Astrocyte (in vitro differentiated cells and primary cell): ENCODE results near the gene LHPP. TPM values are rescaled to one million over a fixed set of nuclear protein-coding genes. Genes with fewer than 3 reads are reported as not detected.
A peak's percentile ranks its signal among the peaks of the same experiment; 100 is the strongest.

Experiments
- DNase-seq: peaks from one replicate; pipeline ENCODE4 v3.0.0-alpha.2; 2010; ENCODE audit warnings: low read depth
- FAIRE-seq: peaks from 2 replicates; lab custom pipeline; 2011; peaks lifted over from hg19 to GRCh38; lab: Jason Lieb, UNC
- H2AFZ ChIP-seq: 2 replicates; pipeline ENCODE4 v1.6.0; 2012; ENCODE audit warnings: low read depth, low read length, inconsistent platforms
- H3K27ac ChIP-seq: 2 replicates; pipeline ENCODE4 v1.5.1; 2011; ENCODE audit warnings: low read depth, low read length, inconsistent platforms
- H3K27me3 ChIP-seq: 2 replicates; pipeline ENCODE4 v1.6.0; 2011; ENCODE audit warnings: low read length, inconsistent platforms; ENCODE audit not compliant: insufficient read depth
- H3K36me3 ChIP-seq: 2 replicates; pipeline ENCODE4 v1.5.1; 2011; ENCODE audit warnings: low read length, inconsistent platforms; ENCODE audit not compliant: insufficient read depth
- H3K4me1 ChIP-seq: 2 replicates; pipeline ENCODE4 v1.5.1; 2011; ENCODE audit warnings: low read length, inconsistent platforms; ENCODE audit not compliant: insufficient read depth
- H3K4me2 ChIP-seq: 2 replicates; pipeline ENCODE4 v1.6.0; 2012; ENCODE audit warnings: low read length, inconsistent platforms
- H3K4me3 ChIP-seq: 2 replicates; pipeline ENCODE4 v1.5.1; 2011; ENCODE audit warnings: low read depth, mild to moderate bottlenecking, low read length, inconsistent platforms; ENCODE audit not compliant: insufficient read depth
- H3K79me2 ChIP-seq: 2 replicates; pipeline ENCODE4 v1.6.0; 2012; ENCODE audit warnings: mild to moderate bottlenecking, low read length, inconsistent platforms; ENCODE audit not compliant: insufficient read depth
- H3K9ac ChIP-seq: 2 replicates; pipeline ENCODE4 v1.6.0; 2012; ENCODE audit warnings: mild to moderate bottlenecking, low read length, inconsistent platforms
- H3K9me3 ChIP-seq: 2 replicates; pipeline ENCODE4 v1.5.1; 2012; ENCODE audit warnings: low read depth, mild to moderate bottlenecking, low read length, inconsistent platforms; ENCODE audit not compliant: insufficient read depth
- H4K20me1 ChIP-seq: 2 replicates; pipeline ENCODE4 v1.6.0; 2012; ENCODE audit warnings: low read length, inconsistent platforms; ENCODE audit not compliant: insufficient read depth
- H3K27ac Mint-ChIP-seq: one replicate; pipeline ENCODE4 v1.8.0; 2021; ENCODE audit warnings: mild to moderate bottlenecking, mixed read lengths; ENCODE audit not compliant: unreplicated experiment
- H3K27me3 Mint-ChIP-seq: one replicate; pipeline ENCODE4 v1.8.0; 2021; ENCODE audit warnings: low read depth, mixed read lengths; ENCODE audit not compliant: unreplicated experiment
- H3K36me3 Mint-ChIP-seq: one replicate; pipeline ENCODE4 v1.8.0; 2021; ENCODE audit warnings: low read depth, mixed read lengths; ENCODE audit not compliant: unreplicated experiment
- H3K4me1 Mint-ChIP-seq: one replicate; pipeline ENCODE4 v1.8.0; 2021; ENCODE audit warnings: low read depth, mixed read lengths; ENCODE audit not compliant: unreplicated experiment
- H3K4me3 Mint-ChIP-seq: one replicate; pipeline ENCODE4 v1.8.0; 2021; ENCODE audit warnings: mild to moderate bottlenecking, moderate library complexity, mixed read lengths; ENCODE audit not compliant: unreplicated experiment
- H3K9me3 Mint-ChIP-seq: one replicate; pipeline ENCODE4 v1.8.0; 2021; ENCODE audit warnings: mild to moderate bottlenecking, mixed read lengths; ENCODE audit not compliant: unreplicated experiment
- EZH2 ChIP-seq: IDR thresholded peaks from 2 replicates; pipeline ENCODE4 v1.6.1; 2012; ENCODE audit warnings: mild to moderate bottlenecking, low read length, inconsistent platforms; ENCODE audit not compliant: insufficient read depth
- total RNA-seq: library from RNA; stranded (reverse); gene quantifications from 2 replicates; pipeline ENCODE4 v1.2.1, GENCODE V29; 2021
- TF ChIP-seq, protein P1 (sequence below): IDR thresholded peaks from 2 replicates; pipeline ENCODE4 v1.5.1; 2011; ENCODE audit warnings: low read depth, mild to moderate bottlenecking, inconsistent platforms, low read length, moderate library complexity; ENCODE audit not compliant: insufficient read depth

LHPP gene
- total RNA-seq, 1 donor from 2014 or later = 6.9 TPM

DNA sequence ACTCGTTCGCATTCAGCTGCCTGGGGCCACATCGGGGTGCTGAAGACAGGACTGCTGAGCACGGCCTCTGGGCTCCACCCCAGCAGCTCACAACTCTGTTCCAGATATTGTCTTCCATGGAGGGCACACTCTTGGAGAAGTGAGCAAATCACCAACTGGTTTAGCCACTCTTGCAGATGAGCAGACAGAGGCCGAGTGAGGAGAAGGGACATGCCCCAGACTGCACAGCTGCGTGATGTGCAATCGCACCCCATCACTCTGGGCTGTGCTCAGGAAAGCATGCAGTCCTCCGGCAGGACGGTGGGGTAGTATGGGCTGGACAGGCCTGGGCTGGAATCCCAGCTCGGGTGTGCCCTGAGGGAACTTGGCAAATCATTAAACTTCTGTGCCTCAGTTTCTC is 170.9 kb downstream of the LHPP start:
- H3K4me3 ChIP-seq = no peak overlapping the region
- H3K36me3 ChIP-seq = no peaks in the 10 kb centered on the region
- H3K4me1 ChIP-seq = no peaks in the 10 kb centered on the region
- no peaks in the 10 kb centered on the region for H3K79me2 ChIP-seq
- H3K27ac ChIP-seq = no peak overlapping the region
- H3K9me3 ChIP-seq = no peaks in the 10 kb centered on the region
- no peak overlapping the region for H3K4me2 ChIP-seq
- peaks cover 2% of the 10 kb centered on the region for H3K27me3 Mint-ChIP-seq
- no peaks in the 10 kb centered on the region for H3K27me3 ChIP-seq
- no peaks in the 10 kb centered on the region for H3K4me1 Mint-ChIP-seq
- H2AFZ ChIP-seq = no peak overlapping the region
- H3K9ac ChIP-seq = no peak overlapping the region
- FAIRE-seq (no peak), DNase-seq (no peak)
- H3K4me3 Mint-ChIP-seq = no peak overlapping the region
- peaks cover 13% of the 10 kb centered on the region for H3K36me3 Mint-ChIP-seq
- TF ChIP-seq, protein P1, sequence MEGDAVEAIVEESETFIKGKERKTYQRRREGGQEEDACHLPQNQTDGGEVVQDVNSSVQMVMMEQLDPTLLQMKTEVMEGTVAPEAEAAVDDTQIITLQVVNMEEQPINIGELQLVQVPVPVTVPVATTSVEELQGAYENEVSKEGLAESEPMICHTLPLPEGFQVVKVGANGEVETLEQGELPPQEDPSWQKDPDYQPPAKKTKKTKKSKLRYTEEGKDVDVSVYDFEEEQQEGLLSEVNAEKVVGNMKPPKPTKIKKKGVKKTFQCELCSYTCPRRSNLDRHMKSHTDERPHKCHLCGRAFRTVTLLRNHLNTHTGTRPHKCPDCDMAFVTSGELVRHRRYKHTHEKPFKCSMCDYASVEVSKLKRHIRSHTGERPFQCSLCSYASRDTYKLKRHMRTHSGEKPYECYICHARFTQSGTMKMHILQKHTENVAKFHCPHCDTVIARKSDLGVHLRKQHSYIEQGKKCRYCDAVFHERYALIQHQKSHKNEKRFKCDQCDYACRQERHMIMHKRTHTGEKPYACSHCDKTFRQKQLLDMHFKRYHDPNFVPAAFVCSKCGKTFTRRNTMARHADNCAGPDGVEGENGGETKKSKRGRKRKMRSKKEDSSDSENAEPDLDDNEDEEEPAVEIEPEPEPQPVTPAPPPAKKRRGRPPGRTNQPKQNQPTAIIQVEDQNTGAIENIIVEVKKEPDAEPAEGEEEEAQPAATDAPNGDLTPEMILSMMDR = no peak
- H3K9me3 Mint-ChIP-seq = no peaks in the 10 kb centered on the region
- H4K20me1 ChIP-seq = peaks cover 50% of the 10 kb centered on the region
- H3K27ac Mint-ChIP-seq = no peak overlapping the region

DNA sequence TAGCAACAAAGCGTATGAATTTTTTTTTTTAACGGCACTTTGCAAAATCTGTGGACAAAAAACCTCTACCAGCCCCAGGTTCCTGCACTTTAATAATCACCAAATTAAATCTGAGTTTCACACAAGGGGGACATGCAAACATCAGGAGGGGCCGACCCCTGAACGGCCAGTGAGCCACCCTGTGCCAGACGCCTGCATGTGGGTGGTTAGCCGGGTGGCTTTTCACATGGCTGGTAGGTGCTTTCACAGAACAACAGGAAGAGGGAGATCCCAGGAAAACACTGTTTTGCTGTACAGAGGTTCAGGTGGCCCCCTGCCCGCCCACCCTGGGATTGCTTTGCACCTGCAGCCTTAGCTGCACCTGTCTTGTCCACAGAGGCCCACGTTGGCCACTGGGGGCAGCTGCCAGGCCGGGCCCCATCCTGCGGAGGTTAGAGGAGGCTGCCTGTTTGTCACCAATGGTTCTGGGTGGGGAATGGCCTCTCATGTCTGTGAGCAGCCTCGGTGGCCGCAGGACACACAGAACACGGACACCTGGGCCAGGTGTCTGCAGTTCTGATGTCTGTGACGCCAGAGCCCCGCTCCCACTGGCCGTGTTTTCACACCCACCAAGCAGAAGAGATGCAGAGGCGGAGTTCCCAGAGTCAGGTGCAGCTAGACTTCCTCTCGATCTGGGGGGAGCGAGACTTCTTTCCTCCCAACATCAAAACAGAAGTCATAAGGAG is 174.8 kb downstream of the LHPP start:
- H3K4me2 ChIP-seq = no peak overlapping the region
- no peak for DNase-seq
- H3K36me3 ChIP-seq = no peaks in the 10 kb centered on the region
- Mint-ChIP-seq H3K27me3 (no peaks in the 10 kb centered on the region), H3K27ac (no peak overlapping the region), H3K36me3 (peaks cover 15% of the 10 kb centered on the region), H3K4me1 (peaks cover 10% of the 10 kb centered on the region), H3K4me3 (no peak overlapping the region), H3K9me3 (no peaks in the 10 kb centered on the region)
- H4K20me1 ChIP-seq = peaks cover 48% of the 10 kb centered on the region
- H3K9me3 ChIP-seq = no peaks in the 10 kb centered on the region
- H3K4me1 ChIP-seq = peaks cover 6% of the 10 kb centered on the region
- no peak for TF ChIP-seq EZH2
- TF ChIP-seq, protein P1 = no peak
- no peak for FAIRE-seq
- H3K27ac ChIP-seq = no peak overlapping the region
- no peak overlapping the region for H3K4me3 ChIP-seq
- no peak overlapping the region for H3K9ac ChIP-seq
- no peak overlapping the region for H2AFZ ChIP-seq
- H3K79me2 ChIP-seq = no peaks in the 10 kb centered on the region
- H3K27me3 ChIP-seq = no peaks in the 10 kb centered on the region

DNA sequence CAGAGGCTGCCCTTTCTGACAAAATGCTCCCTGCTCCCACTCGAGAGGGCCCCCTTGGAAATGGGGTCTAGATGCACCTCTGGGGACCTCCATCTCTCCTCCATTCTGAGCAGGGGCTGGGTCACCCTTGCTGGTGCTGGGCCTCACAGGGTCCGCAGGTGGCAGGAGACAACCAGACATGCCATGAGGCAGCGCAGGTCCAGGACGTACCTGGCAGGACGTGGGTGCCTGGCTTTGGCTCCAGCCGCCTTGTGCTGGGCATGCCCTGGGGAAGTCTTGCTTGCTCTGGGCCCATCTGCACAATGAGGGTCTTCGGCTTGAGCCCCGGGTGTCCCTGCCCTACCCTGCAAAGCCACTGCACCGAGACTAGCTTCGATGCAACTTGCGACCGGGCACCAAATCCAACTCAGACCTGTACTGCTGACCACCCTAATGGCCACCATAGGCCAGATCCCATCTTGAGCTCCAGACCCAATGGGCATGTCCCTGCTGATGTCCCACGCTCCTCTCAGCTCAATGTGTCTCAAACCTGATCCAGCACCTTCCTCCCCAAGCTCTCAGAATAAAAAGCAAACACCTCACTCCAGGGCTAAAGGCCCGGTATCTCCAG is 175.6 kb downstream of the LHPP start:
- Histone ChIP-seq H3K79me2 (no peaks in the 10 kb centered on the region), H2AFZ (no peak overlapping the region), H3K27me3 (no peaks in the 10 kb centered on the region), H3K36me3 (no peaks in the 10 kb centered on the region), H4K20me1 (peaks cover 48% of the 10 kb centered on the region), H3K9ac (no peak overlapping the region), H3K9me3 (no peaks in the 10 kb centered on the region), H3K4me3 (no peak overlapping the region), H3K4me2 (no peak overlapping the region), H3K4me1 (peaks cover 6% of the 10 kb centered on the region), H3K27ac (no peak overlapping the region)
- H3K36me3 Mint-ChIP-seq = peaks cover 14% of the 10 kb centered on the region
- H3K4me1 Mint-ChIP-seq = peaks cover 10% of the 10 kb centered on the region
- H3K9me3 Mint-ChIP-seq = no peaks in the 10 kb centered on the region
- FAIRE-seq = no peak
- H3K27ac Mint-ChIP-seq = peak overlapping the region; percentile 53
- DNase-seq = no peak
- no peak overlapping the region for H3K4me3 Mint-ChIP-seq
- no peaks in the 10 kb centered on the region for H3K27me3 Mint-ChIP-seq
- TF ChIP-seq, protein P1 = no peak
- TF ChIP-seq EZH2 = no peak
